Fibroblast of lung (primary cell): ENCODE data around the gene AHSP. TPM values are rescaled to one million over a fixed set of nuclear protein-coding genes. Genes with fewer than 3 reads are reported as not detected.
"Not testable (repeated sequence)": the region's sequence is repeated elsewhere in the genome, so short reads cannot be mapped to it uniquely, and the experiment has no call there.

Experiments
- DNase-seq, 2 donors: peaks; one replicate each; pipeline versions ENCODE4 v3.0.0 to v3.0.0-alpha.2; 2010; ENCODE audit warnings: low read depth in 2 of 2
- H2AFZ ChIP-seq: 2 replicates; pipeline ENCODE4 v1.5.1; 2012; ENCODE audit warnings: low read length, control low read depth, inconsistent platforms
- H3K27ac ChIP-seq: 2 replicates; pipeline ENCODE4 v1.5.1; 2011; ENCODE audit warnings: low read length, control low read depth; ENCODE audit not compliant: insufficient read depth
- H3K27me3 ChIP-seq: 2 replicates; pipeline ENCODE4 v1.5.1; 2011; ENCODE audit warnings: mild to moderate bottlenecking, low read length; ENCODE audit not compliant: control insufficient read depth, insufficient read depth
- H3K36me3 ChIP-seq: 2 replicates; pipeline ENCODE4 v1.5.1; 2011; ENCODE audit warnings: low read length; ENCODE audit not compliant: control insufficient read depth, insufficient read depth
- H3K4me1 ChIP-seq: 2 replicates; pipeline ENCODE4 v1.5.1; 2011; ENCODE audit warnings: low read length; ENCODE audit not compliant: control insufficient read depth, insufficient read depth; ENCODE audit errors: extremely low read depth
- H3K4me2 ChIP-seq: 2 replicates; pipeline ENCODE4 v1.5.1; 2011; ENCODE audit warnings: low read length, control low read depth; ENCODE audit not compliant: insufficient read depth; ENCODE audit errors: extremely low read depth
- H3K4me3 ChIP-seq, 4 experiments: fragments of 200-600 bp in 1 of 4; sonication (generic) in 1 of 4; replicated peaks in 1 of 4; 2 replicates each; pipeline ENCODE4 v1.5.1; 2011 to 2016; ENCODE audit warnings: low read length in 4 of 4, low read depth in 3 of 4, mild to moderate bottlenecking in 3 of 4, control low read depth in 2 of 4, inconsistent platforms in 1 of 4, mixed read lengths in 1 of 4; ENCODE audit not compliant: insufficient read depth in 1 of 4; ENCODE audit errors: control extremely low read depth in 1 of 4
- H3K79me2 ChIP-seq: 2 replicates; pipeline ENCODE4 v1.5.1; 2012; ENCODE audit warnings: mild to moderate bottlenecking, low read length, inconsistent platforms; ENCODE audit not compliant: control insufficient read depth, insufficient read depth
- H3K9ac ChIP-seq: 2 replicates; pipeline ENCODE4 v1.5.1; 2011; ENCODE audit warnings: mild to moderate bottlenecking, low read length, control low read depth; ENCODE audit not compliant: insufficient read depth
- H3K9me3 ChIP-seq: 2 replicates; pipeline ENCODE4 v1.5.1; 2012; ENCODE audit warnings: low read depth, low read length; ENCODE audit not compliant: control insufficient read depth, insufficient read depth
- H4K20me1 ChIP-seq: 2 replicates; pipeline ENCODE4 v1.5.1; 2011; ENCODE audit warnings: low read length; ENCODE audit not compliant: control insufficient read depth, insufficient read depth; ENCODE audit errors: extremely low read depth
- CTCF ChIP-seq, 2 donors: IDR thresholded peaks in 1 of 2; conservative IDR thresholded peaks in 1 of 2; 1 replicate in 1 of 2; 2 replicates in 1 of 2; pipeline ENCODE4 v1.5.1; 2011 to 2012; ENCODE audit warnings: low read length in 2 of 2, control low read depth in 1 of 2, inconsistent platforms in 1 of 2, low read depth in 1 of 2, mild to moderate bottlenecking in 1 of 2
- EZH2 ChIP-seq: IDR thresholded peaks from 2 replicates; pipeline ENCODE4 v1.5.1; 2012; ENCODE audit warnings: low read length, control low read depth, mild to moderate bottlenecking; ENCODE audit errors: missing control alignments
- polyA plus RNA-seq, 2 donors: library from polyadenylated mRNA; depleted of rRNA in 1 of 2; stranded (reverse) in 1 of 2; unstranded in 1 of 2; fragments of >200 nt; gene quantifications; 2 replicates each; pipeline ENCODE4 v1.2.1, GENCODE V29; 2011 to 2012; ENCODE audit warnings: missing spikeins in 1 of 2
- total RNA-seq: library from RNA; depleted of rRNA; stranded (reverse); fragments of >200 nt; gene quantifications from 2 replicates; pipeline ENCODE4 v1.2.1, GENCODE V29; 2014

The AHSP gene
- total and polyA plus RNA-seq, 2 donors (not counting 1 experiment from before 2014, with no cell fraction given) = not detected

- Histone ChIP-seq H3K4me1 (no peaks in the 10 kb centered on the region), H3K27ac (no peak overlapping the region), H3K79me2 (no peaks in the 10 kb centered on the region), H3K4me2 (no peak overlapping the region), H3K4me3 (no peak overlapping the region), H3K9me3 (no peaks in the 10 kb centered on the region), H2AFZ (no peak overlapping the region), H3K27me3 (no peaks in the 10 kb centered on the region), H4K20me1 (no peaks in the 10 kb centered on the region), H3K36me3 (no peaks in the 10 kb centered on the region), H3K9ac (no peak overlapping the region)
- DNase-seq = no peak
- TF ChIP-seq EZH2 (no peak), CTCF (conservative IDR thresholded peaks at IDR 0.05 in 1 of 2, IDR thresholded peaks at IDR 0.05 in 1 of 2; ENCODE audit: low read depth in 1 of 2, low read length in 2 of 2) (no peak)
Measured at GRCh38 chr16:31536804-31537361, 9.2 kb downstream of the AHSP start.

GRCh38 chr16:31537362-31538242, 9.9 kb downstream of the AHSP start:
- no peak for TF ChIP-seq CTCF (conservative IDR thresholded peaks at IDR 0.05 in 1 of 2, IDR thresholded peaks at IDR 0.05 in 1 of 2; ENCODE audit: low read depth in 1 of 2, low read length in 2 of 2)
- TF ChIP-seq EZH2 = no peak
- Histone ChIP-seq H3K9ac (no peak overlapping the region), H3K79me2 (no peaks in the 10 kb centered on the region), H3K4me3 (no peak overlapping the region), H3K36me3 (no peaks in the 10 kb centered on the region), H3K4me2 (no peak overlapping the region), H3K9me3 (no peaks in the 10 kb centered on the region), H3K4me1 (no peaks in the 10 kb centered on the region), H2AFZ (no peak overlapping the region), H3K27ac (no peak overlapping the region), H3K27me3 (no peaks in the 10 kb centered on the region), H4K20me1 (no peaks in the 10 kb centered on the region)
- no peak for DNase-seq

- not testable (repeated sequence) for H3K9me3 ChIP-seq, DNase-seq, H3K27ac ChIP-seq
Measured at GRCh38 chr16:31538243-31538598, 10.5 kb downstream of the AHSP start.

GRCh38 chr16:31539762-31540161, 12.1 kb downstream of the AHSP start:
- not testable (repeated sequence) for H3K36me3 ChIP-seq

More at GRCh38 chr16:31538243-31538598, 10.5 kb downstream of the AHSP start:
- H3K27me3 ChIP-seq, H3K4me1 ChIP-seq, H3K4me3 ChIP-seq, H2AFZ ChIP-seq, H3K9ac ChIP-seq, H3K79me2 ChIP-seq, H4K20me1 ChIP-seq, H3K4me2 ChIP-seq, H3K36me3 ChIP-seq: not testable (repeated sequence)

More at GRCh38 chr16:31539762-31540161, 12.1 kb downstream of the AHSP start:
- H3K4me2 ChIP-seq, H3K4me3 ChIP-seq, H4K20me1 ChIP-seq, H3K79me2 ChIP-seq, H3K27me3 ChIP-seq, H3K9ac ChIP-seq, H3K9me3 ChIP-seq, H2AFZ ChIP-seq, H3K4me1 ChIP-seq, H3K27ac ChIP-seq, DNase-seq: not testable (repeated sequence)
